GM23248 (cell line): ENCODE results near the gene ACACB. TPM values are rescaled to one million over a fixed set of nuclear protein-coding genes. Genes with fewer than 3 reads are reported as not detected.

ENCODE experiments used
- DNase-seq: peaks from one replicate; pipeline ENCODE4 v3.0.0-alpha.2; 2015
- H2AFZ ChIP-seq: fragments of 200-600 bp; sonication (generic); 2 replicates; pipeline ENCODE4 v1.6.1; 2016; ENCODE audit warnings: antibody characterized with exemption
- H3F3A ChIP-seq: fragments of 200-600 bp; sonication (generic); 2 replicates; pipeline ENCODE4 v1.6.1; 2016; ENCODE audit warnings: mild to moderate bottlenecking, antibody characterized with exemption, mixed run types; ENCODE audit not compliant: insufficient read depth
- H3K27ac ChIP-seq: fragments of 200-600 bp; sonication (generic); 2 replicates; pipeline ENCODE4 v1.5.1; 2016; ENCODE audit warnings: mild to moderate bottlenecking
- H3K27me3 ChIP-seq: fragments of 200-600 bp; sonication (generic); replicated peaks from 2 replicates; pipeline ENCODE4 v1.6.1; 2016; ENCODE audit warnings: mild to moderate bottlenecking; ENCODE audit not compliant: insufficient read depth
- H3K36me3 ChIP-seq: fragments of 200-600 bp; sonication (generic); 2 replicates; pipeline ENCODE4 v1.6.1; 2016; ENCODE audit warnings: low read depth, mild to moderate bottlenecking
- H3K4me1 ChIP-seq: fragments of 200-600 bp; sonication (generic); 2 replicates; pipeline ENCODE4 v1.6.1; 2016; ENCODE audit warnings: mild to moderate bottlenecking; ENCODE audit not compliant: insufficient read depth
- H3K4me2 ChIP-seq: fragments of 200-600 bp; sonication (generic); one replicate; pipeline ENCODE4 v1.6.1; 2016; ENCODE audit warnings: mild to moderate bottlenecking; ENCODE audit not compliant: unreplicated experiment
- H3K4me3 ChIP-seq: fragments of 200-600 bp; sonication (generic); 2 replicates; pipeline ENCODE4 v1.5.1; 2016; ENCODE audit warnings: mild to moderate bottlenecking
- H3K79me2 ChIP-seq: fragments of 200-600 bp; sonication (generic); 2 replicates; pipeline ENCODE4 v1.6.1; 2016; ENCODE audit warnings: mild to moderate bottlenecking; ENCODE audit not compliant: insufficient read depth
- H3K9ac ChIP-seq: fragments of 200-600 bp; sonication (generic); 2 replicates; pipeline ENCODE4 v1.6.1; 2016; ENCODE audit warnings: mild to moderate bottlenecking
- H3K9me2 ChIP-seq: fragments of 200-600 bp; sonication (generic); 2 replicates; pipeline ENCODE4 v1.6.1; 2016; ENCODE audit warnings: mixed run types, mild to moderate bottlenecking, moderate library complexity; ENCODE audit not compliant: insufficient read depth
- H3K9me3 ChIP-seq: fragments of 200-600 bp; sonication (generic); one replicate; pipeline ENCODE4 v1.6.1; 2017; ENCODE audit warnings: low read depth
- H4K20me1 ChIP-seq: fragments of 200-600 bp; sonication (generic); 2 replicates; pipeline ENCODE4 v1.6.0; 2016; ENCODE audit not compliant: insufficient read depth
- EZH2 ChIP-seq: fragments of 200-600 bp; sonication (generic); IDR thresholded peaks from 2 replicates; pipeline ENCODE4 v1.6.1; 2018; ENCODE audit warnings: antibody characterized with exemption, mild to moderate bottlenecking; ENCODE audit not compliant: insufficient read depth, poor library complexity, severe bottlenecking
- EZH2phosphoT487 ChIP-seq: fragments of 200-600 bp; sonication (generic); IDR thresholded peaks from 2 replicates; pipeline ENCODE4 v1.6.1; 2018; ENCODE audit warnings: antibody characterized with exemption, moderate library complexity, mild to moderate bottlenecking, low read depth; ENCODE audit not compliant: insufficient read depth
- WGBS, 2 experiments: methylation state at CpG; one replicate each; pipeline ENCODE4 v1.1.6; 2015 to 2017; ENCODE audit warnings: low lambda C conversion rate in 2 of 2, low coverage in 1 of 2; ENCODE audit errors: missing lambda C conversion rate in 2 of 2; 5-methylcytosine and 5-hydroxymethylcytosine counted together
- in situ Hi-C: fragments of 300-500 bp; cut with MboI; formaldehyde crosslinking; loops from 2 replicates; pipeline ENCODE4 v1.15.0; 2020
- polyA plus RNA-seq: library from polyadenylated mRNA; unstranded; fragments of >200 nt; fragmentation: Nextera tagmentation; extraction: Ambion mirVana; gene quantifications from 2 replicates; pipeline ENCODE4 v1.2.1, GENCODE V29; 2016
- total RNA-seq: library from RNA; depleted of rRNA; stranded (reverse); fragments of >200 nt; shearing (Covaris generic); gene quantifications from 2 replicates; pipeline ENCODE4 v1.2.3, GENCODE V29; 2014

Gene ACACB
- total and polyA plus RNA-seq, 2 experiments from 2014 or later, result 0.66 to 4.1 TPM

GRCh38 chr12:109253913-109254544, 137.6 kb downstream of the ACACB start:
- Histone ChIP-seq H3K4me2 (no peak overlapping the region), H3K79me2 (no peaks in the 10 kb centered on the region), H2AFZ (no peak overlapping the region), H4K20me1 (no peaks in the 10 kb centered on the region), H3K4me3 (no peak overlapping the region), H3K9ac (no peak overlapping the region), H3K27me3 (no peaks in the 10 kb centered on the region), H3F3A (no peaks in the 10 kb centered on the region), H3K36me3 (no peaks in the 10 kb centered on the region), H3K27ac (no peak overlapping the region), H3K9me2 (no peaks in the 10 kb centered on the region), H3K4me1 (no peaks in the 10 kb centered on the region), H3K9me3 (no peaks in the 10 kb centered on the region)
- TF ChIP-seq EZH2phosphoT487, result no peak
- no peak for TF ChIP-seq EZH2
- no peak for DNase-seq
- in situ Hi-C loops, result no loop called here
- WGBS, 2 experiments, result 72% methylated on average over 7 of the region's 7 CpGs

GRCh38 chr12:109255377-109255776, 139.0 kb downstream of the ACACB start:
- Histone ChIP-seq H3K27me3 (no peaks in the 10 kb centered on the region), H3K9me2 (no peaks in the 10 kb centered on the region), H3K79me2 (no peaks in the 10 kb centered on the region), H3K4me2 (no peak overlapping the region), H3K9me3 (no peaks in the 10 kb centered on the region), H3K27ac (no peak overlapping the region), H2AFZ (no peak overlapping the region), H3K9ac (no peak overlapping the region), H4K20me1 (no peaks in the 10 kb centered on the region), H3F3A (no peaks in the 10 kb centered on the region), H3K36me3 (no peaks in the 10 kb centered on the region), H3K4me3 (no peak overlapping the region), H3K4me1 (no peaks in the 10 kb centered on the region)
- peak; percentile 7 for DNase-seq
- in situ Hi-C loops, result no loop called here
- TF ChIP-seq EZH2phosphoT487 (no peak), EZH2 (no peak)
- WGBS, 2 experiments, result 81 to 83% methylated on average over 5 of the region's 5 CpGs

GRCh38 chr12:109256011-109256410, 139.6 kb downstream of the ACACB start:
- Histone ChIP-seq H3K27ac (no peak overlapping the region), H3K9me2 (no peaks in the 10 kb centered on the region), H4K20me1 (no peaks in the 10 kb centered on the region), H3K36me3 (no peaks in the 10 kb centered on the region), H3K4me2 (no peak overlapping the region), H3K9ac (no peak overlapping the region), H3K9me3 (no peaks in the 10 kb centered on the region), H2AFZ (no peak overlapping the region), H3K4me1 (no peaks in the 10 kb centered on the region), H3F3A (no peaks in the 10 kb centered on the region), H3K27me3 (no peaks in the 10 kb centered on the region), H3K79me2 (no peaks in the 10 kb centered on the region), H3K4me3 (no peak overlapping the region)
- no peak for TF ChIP-seq EZH2
- TF ChIP-seq EZH2phosphoT487, result no peak
- in situ Hi-C loops, result no loop called here
- no peak for DNase-seq
- WGBS, 2 experiments, result 71 to 72% methylated on average over 8 of the region's 8 CpGs

- TF ChIP-seq EZH2phosphoT487, result no peak
- no peak overlapping the region for H3K4me2 ChIP-seq
- DNase-seq, result no peak
- no peaks in the 10 kb centered on the region for H3K36me3 ChIP-seq
- H3K27me3 ChIP-seq, result no peaks in the 10 kb centered on the region
- H3F3A ChIP-seq, result no peaks in the 10 kb centered on the region
- no peaks in the 10 kb centered on the region for H3K4me1 ChIP-seq
- no peak overlapping the region for H3K9ac ChIP-seq
- no peak overlapping the region for H3K27ac ChIP-seq
- WGBS, 2 experiments, result 58 to 66% methylated on average over 6 of the region's 6 CpGs
- H4K20me1 ChIP-seq, result no peaks in the 10 kb centered on the region
- H3K79me2 ChIP-seq, result no peaks in the 10 kb centered on the region
- H2AFZ ChIP-seq, result no peak overlapping the region
- in situ Hi-C loops, result no loop called here
- no peak overlapping the region for H3K4me3 ChIP-seq
- H3K9me2 ChIP-seq, result no peaks in the 10 kb centered on the region
- H3K9me3 ChIP-seq, result no peaks in the 10 kb centered on the region
Measured at GRCh38 chr12:109258201-109258600, 141.8 kb downstream of the ACACB start.
